ENCODE measurements around the gene BCL6.

The BCL6 gene

DNA sequence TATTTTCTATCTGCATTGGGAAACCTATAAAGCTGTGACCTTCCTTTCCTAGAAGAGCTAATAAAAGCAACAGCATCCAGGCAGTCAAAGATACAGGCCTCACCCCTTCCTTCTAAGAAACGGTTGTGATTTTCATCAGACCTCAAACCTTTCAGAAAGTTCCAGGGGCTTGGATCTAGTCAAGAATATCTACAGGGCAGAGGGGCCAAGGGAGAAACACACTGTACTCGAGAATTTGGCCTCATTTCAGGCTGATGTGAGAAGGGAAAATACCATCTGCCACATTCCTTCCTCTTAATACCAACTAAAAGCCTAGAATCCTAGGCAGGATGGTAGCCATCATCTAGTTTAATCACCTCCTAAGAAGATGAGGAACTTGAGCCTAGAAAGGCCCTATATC, 24.5 kb upstream of the BCL6 start:
- no peaks in the 10 kb centered on the region for H3F3A ChIP-seq (ENCODE audit: control insufficient read depth, insufficient read depth)
- H4K20me1 ChIP-seq (ENCODE audit: control insufficient read depth, insufficient read depth, low read depth, low read length): no peaks in the 10 kb centered on the region
- no peaks in the 10 kb centered on the region for H3K9me3 ChIP-seq (ENCODE audit: control insufficient read depth, insufficient read depth, low read length)
- no peaks in the 10 kb centered on the region for H3K79me2 ChIP-seq (ENCODE audit: control insufficient read depth, low read length)
- H3K4me3 ChIP-seq (ENCODE audit: low read length): no peak overlapping the region
- TF ChIP-seq EZH2phosphoT487 (IDR thresholded peaks at IDR 0.05; ENCODE audit: borderline replicate concordance, low read length): no peak
- TF ChIP-seq, protein P1, sequence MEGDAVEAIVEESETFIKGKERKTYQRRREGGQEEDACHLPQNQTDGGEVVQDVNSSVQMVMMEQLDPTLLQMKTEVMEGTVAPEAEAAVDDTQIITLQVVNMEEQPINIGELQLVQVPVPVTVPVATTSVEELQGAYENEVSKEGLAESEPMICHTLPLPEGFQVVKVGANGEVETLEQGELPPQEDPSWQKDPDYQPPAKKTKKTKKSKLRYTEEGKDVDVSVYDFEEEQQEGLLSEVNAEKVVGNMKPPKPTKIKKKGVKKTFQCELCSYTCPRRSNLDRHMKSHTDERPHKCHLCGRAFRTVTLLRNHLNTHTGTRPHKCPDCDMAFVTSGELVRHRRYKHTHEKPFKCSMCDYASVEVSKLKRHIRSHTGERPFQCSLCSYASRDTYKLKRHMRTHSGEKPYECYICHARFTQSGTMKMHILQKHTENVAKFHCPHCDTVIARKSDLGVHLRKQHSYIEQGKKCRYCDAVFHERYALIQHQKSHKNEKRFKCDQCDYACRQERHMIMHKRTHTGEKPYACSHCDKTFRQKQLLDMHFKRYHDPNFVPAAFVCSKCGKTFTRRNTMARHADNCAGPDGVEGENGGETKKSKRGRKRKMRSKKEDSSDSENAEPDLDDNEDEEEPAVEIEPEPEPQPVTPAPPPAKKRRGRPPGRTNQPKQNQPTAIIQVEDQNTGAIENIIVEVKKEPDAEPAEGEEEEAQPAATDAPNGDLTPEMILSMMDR (IDR thresholded peaks at IDR 0.05; ENCODE audit: low read depth, low read length, poor library complexity, severe bottlenecking): no peak
- H3K27me3 ChIP-seq (ENCODE audit: control insufficient read depth, low read length): no peaks in the 10 kb centered on the region; the same call in 1 of the 2 replicates
- no peaks in the 10 kb centered on the region for H3K9me2 ChIP-seq (replicated peaks; ENCODE audit: control insufficient read depth, low read length)
- peaks cover 41% of the 10 kb centered on the region for H3K4me1 ChIP-seq (ENCODE audit: control insufficient read depth, low read length)
- no peak overlapping the region for H3K27ac ChIP-seq (ENCODE audit: low read depth, low read length)
- no peaks in the 10 kb centered on the region for H3K36me3 ChIP-seq (ENCODE audit: control insufficient read depth, low read length)
- no peak overlapping the region for H3K4me2 ChIP-seq (ENCODE audit: low read length)

DNA sequence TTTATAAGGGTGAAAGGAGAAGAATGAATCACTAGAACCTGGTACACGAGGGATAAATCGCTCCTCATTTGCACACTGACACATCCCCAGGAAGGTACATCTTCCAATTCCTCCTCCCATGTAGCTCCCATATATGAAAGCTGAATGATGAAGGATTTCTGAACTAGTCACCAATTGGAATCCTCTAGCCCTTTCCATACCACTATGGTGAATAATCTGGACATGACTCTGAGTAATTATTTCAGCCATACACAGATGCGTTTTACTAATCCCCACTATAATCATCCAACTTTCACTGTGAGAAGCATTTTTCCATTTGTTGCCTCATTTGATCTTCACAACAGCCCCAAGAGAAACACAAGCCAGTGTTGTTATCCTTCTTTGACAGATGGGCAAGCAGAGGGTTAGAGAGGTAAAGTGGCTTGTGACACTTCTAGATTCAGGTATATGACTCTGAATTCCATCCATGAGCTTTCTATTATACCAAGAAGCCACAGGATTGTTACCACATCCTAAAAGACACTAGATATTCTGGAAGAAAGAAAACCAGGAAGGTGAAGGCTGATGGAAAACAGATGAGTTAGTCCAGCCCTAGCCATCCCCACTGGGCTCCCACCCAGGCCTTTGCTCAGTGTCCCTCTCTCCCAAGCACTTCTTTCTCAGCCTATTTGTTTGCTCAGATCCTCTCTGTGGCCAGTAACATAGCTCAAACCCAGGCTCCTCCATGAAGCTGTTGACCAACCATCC, 22.2 kb upstream of the BCL6 start:
- Histone ChIP-seq H3K36me3 (ENCODE audit: control insufficient read depth, low read length) (no peaks in the 10 kb centered on the region), H3K9me2 (replicated peaks; ENCODE audit: control insufficient read depth, low read length) (no peaks in the 10 kb centered on the region), H3K4me3 (ENCODE audit: low read length) (no peak overlapping the region), H3K4me2 (ENCODE audit: low read length) (no peak overlapping the region), H4K20me1 (ENCODE audit: control insufficient read depth, insufficient read depth, low read depth, low read length) (no peaks in the 10 kb centered on the region), H3K4me1 (ENCODE audit: control insufficient read depth, low read length) (peaks cover 21% of the 10 kb centered on the region), H3K9me3 (ENCODE audit: control insufficient read depth, insufficient read depth, low read length) (no peaks in the 10 kb centered on the region), H3K79me2 (ENCODE audit: control insufficient read depth, low read length) (no peaks in the 10 kb centered on the region), H3K27ac (ENCODE audit: low read depth, low read length) (no peak overlapping the region), H3F3A (ENCODE audit: control insufficient read depth, insufficient read depth) (no peaks in the 10 kb centered on the region), H3K27me3 (ENCODE audit: control insufficient read depth, low read length) (no peaks in the 10 kb centered on the region; the same call in 1 of the 2 replicates)
- TF ChIP-seq EZH2phosphoT487 (IDR thresholded peaks at IDR 0.05; ENCODE audit: borderline replicate concordance, low read length): no peak
- TF ChIP-seq, protein P1 (IDR thresholded peaks at IDR 0.05; ENCODE audit: low read depth, low read length, poor library complexity, severe bottlenecking): no peak

DNA sequence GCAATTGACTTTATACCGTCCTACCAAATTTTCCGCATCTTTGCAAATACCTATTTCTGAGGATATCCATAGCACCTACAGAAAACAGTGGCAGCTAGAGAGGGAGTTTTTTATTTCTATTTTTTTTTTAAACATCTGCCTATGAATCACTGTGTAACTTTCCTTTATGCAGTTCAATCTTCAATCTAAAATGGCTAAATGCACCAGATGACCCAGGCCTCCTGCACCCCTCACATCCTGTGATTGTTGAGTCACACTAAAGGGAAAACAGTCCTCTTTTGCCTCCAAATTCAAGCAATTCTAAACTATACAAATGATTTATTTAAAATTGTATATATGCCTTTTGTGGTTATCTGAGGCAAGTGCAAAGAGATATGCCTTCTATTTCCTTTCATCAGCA, 20.1 kb upstream of the BCL6 start:
- Histone ChIP-seq H3K4me3 (ENCODE audit: low read length) (no peak overlapping the region), H3K36me3 (ENCODE audit: control insufficient read depth, low read length) (no peaks in the 10 kb centered on the region), H4K20me1 (ENCODE audit: control insufficient read depth, insufficient read depth, low read depth, low read length) (no peaks in the 10 kb centered on the region), H3K79me2 (ENCODE audit: control insufficient read depth, low read length) (no peaks in the 10 kb centered on the region), H3F3A (ENCODE audit: control insufficient read depth, insufficient read depth) (no peaks in the 10 kb centered on the region), H3K9me2 (replicated peaks; ENCODE audit: control insufficient read depth, low read length) (no peaks in the 10 kb centered on the region), H3K27me3 (ENCODE audit: control insufficient read depth, low read length) (no peaks in the 10 kb centered on the region; the same call in 1 of the 2 replicates), H3K4me2 (ENCODE audit: low read length) (no peak overlapping the region), H3K4me1 (ENCODE audit: control insufficient read depth, low read length) (peaks cover 12% of the 10 kb centered on the region), H3K9me3 (ENCODE audit: control insufficient read depth, insufficient read depth, low read length) (no peaks in the 10 kb centered on the region), H3K27ac (ENCODE audit: low read depth, low read length) (no peak overlapping the region)
- TF ChIP-seq, protein P1 (IDR thresholded peaks at IDR 0.05; ENCODE audit: low read depth, low read length, poor library complexity, severe bottlenecking): no peak
- no peak for TF ChIP-seq EZH2phosphoT487 (IDR thresholded peaks at IDR 0.05; ENCODE audit: borderline replicate concordance, low read length)
